Central memory CD4-positive, alpha-beta T cell (primary cell): Measurements from ENCODE around the gene DUSP9.
"Not testable (repeated sequence)": the region's sequence is repeated elsewhere in the genome, so short reads cannot be mapped to it uniquely, and the experiment has no call there.

Source experiments
- DNase-seq: peaks from one replicate; pipeline ENCODE4 v3.0.0; 2022
- total RNA-seq, 3 experiments: gene quantifications; one replicate each; lab custom pipeline; 2026; lab: John Stamatoyannopoulos, UW

Gene DUSP9, protein sequence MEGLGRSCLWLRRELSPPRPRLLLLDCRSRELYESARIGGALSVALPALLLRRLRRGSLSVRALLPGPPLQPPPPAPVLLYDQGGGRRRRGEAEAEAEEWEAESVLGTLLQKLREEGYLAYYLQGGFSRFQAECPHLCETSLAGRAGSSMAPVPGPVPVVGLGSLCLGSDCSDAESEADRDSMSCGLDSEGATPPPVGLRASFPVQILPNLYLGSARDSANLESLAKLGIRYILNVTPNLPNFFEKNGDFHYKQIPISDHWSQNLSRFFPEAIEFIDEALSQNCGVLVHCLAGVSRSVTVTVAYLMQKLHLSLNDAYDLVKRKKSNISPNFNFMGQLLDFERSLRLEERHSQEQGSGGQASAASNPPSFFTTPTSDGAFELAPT
- 0 to 0.49 (median 0) reads per million in 3 experiments for total RNA-seq

- no peak for DNase-seq
Observed at GRCh38 chrX:153646620-153647373, at the start of gene DUSP9. TSS of gene DUSP9 (plus strand) at chrX:153647203. CDS start at chrX:153647954, 751 bp downstream.

DNA sequence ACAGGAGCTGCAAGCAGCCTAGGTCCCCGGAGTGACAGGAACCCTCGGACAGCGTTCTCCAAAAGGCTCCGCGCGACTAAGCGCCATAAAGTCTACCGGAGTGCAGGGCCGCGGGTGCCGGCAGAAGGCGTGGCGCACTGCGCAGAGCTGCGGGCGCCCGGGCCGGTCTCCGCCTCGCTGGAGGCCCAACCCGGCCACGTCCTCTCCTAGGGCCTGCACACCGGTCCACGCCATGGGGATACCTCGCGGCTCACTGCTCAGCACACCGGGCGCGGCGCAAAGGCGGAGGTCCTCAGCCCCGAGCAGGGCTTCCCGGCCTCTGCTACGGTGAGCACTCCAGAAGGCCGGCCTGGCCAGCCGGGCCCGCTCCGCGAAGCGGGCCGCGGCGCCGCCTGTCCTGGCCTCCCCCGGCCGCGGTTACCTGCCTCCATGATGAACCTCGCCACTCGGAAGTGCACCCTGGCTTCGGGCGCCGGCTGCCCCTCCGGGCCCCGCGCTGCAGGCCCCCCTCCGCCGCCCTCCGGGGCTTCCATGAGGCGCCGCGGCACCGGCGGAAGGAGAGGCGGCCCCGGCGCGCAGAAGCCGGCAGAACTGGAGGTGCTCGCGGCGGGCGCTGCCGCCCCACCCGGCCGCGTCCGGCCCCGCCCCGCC lies 48.3 kb upstream of the DUSP9 start, which contains the start of gene CCNQ:
Gene CCNQ, minus strand, starts transcription at position 599 of the 651 bp plus-strand sequence. Its CDS starts 66 bp downstream, at position 533.
- DNase-seq, result peak; percentile 30

DNA sequence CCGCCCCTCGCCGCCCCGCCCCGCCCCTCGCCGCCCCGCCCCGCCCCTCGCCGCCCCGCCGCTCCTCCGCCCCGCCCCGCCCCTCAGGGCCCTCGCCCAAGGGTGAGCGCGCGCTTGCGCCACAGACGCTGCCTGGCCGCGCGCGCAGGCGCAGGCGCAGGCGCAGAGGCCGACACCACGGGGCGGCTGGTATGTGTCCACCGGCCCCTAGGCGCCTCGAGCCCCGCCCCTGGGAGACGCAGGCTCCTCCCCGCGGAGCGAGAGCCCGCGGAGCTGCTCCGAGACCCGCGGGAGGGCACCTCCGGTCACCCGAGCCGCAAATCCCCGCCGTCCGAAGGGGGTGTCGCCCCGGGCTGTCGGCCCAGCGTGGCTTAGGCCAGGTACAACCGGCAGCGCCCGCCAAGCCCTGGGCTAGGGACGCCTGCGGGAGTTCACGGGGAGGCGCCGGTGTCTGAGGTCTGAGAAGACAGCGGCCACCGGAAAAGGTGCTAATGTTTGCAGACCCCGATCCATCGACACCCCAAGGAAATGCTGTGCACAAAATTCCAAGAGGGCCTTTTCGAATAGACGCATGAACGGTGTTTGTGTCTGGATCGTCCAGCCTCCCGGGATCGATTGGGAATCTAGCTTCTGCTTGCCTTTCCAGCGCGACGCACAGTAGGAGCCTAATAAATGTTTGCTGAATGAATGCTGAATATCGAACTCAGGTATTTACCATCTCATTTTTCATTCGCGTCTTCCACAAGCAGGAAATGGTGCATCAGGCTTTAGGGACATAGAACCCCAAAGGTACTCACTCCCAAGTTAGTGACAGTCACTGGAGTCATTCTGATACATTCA lies 47.6 kb upstream of the DUSP9 start:
- DNase-seq, result peak; percentile 85

DNA sequence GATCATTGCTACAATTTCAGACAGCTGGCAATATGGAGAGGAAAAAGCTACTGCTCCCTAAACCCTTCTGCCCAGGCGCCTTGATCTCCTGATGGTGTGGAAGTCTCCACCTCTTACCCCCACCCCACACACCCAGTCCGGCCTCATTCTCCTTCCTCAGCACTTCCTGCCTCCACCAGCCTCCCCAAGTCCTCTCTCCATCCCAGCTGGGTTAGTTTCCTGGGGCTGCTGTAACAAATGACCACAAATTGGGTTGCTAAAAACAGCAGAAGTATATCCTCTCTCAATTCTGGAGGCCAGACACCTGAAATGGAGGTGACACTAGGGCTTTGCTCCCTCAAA lies 47.0 kb upstream of the DUSP9 start:
- DNase-seq, result no peak

GRCh38 chrX:153600921-153601320 lies 46.1 kb upstream of the DUSP9 start:
- DNase-seq, result no peak

DNA sequence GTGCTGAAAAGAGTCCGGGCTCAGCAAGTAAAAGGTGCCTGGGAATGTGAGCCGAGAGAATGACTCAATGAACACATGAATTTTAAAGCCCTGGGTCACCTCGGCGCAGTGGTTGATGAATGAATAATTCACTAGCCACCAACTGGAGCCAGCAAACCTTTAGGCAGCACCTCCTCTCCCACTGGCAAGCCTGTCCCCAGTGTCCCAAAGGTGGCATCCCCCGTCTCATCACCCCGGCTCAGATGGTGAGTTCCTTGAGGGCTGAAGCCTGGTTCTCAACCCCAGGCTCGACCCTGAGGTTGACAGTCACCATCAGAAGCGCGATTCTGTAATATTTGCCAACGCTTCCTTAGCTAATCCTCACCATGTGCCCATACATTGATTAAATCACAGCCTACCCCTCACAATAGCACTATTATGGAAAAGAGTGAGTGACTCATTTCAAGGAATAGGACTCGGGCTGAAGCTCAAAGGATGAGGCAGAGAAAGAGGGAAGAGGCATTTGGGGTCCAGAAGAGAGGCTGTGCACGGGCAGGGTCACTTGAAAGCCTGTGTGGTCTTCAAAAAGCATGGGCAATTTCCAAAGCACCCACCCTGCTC lies 45.4 kb upstream of the DUSP9 start:
- DNase-seq, result no peak

DNA sequence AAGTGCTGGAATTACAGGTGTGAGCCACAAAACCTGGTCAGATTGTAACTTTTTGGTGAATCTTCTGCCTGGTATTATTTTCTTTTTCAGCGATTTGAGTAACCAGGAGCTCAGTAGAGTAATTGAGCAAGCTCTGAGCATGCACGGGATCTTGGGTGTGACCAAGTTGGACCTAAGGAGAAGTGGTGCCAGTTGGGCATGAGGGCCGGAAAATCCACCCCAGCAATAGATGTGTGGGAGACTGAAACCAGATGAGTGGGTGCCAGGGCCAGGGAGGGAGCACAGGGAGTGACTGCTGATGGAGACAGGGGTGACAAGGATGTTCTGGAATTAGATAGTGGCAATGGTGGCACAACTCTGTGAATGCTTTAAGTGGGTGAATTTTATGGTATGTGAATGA lies 44.4 kb upstream of the DUSP9 start:
- DNase-seq, result no peak

DNA sequence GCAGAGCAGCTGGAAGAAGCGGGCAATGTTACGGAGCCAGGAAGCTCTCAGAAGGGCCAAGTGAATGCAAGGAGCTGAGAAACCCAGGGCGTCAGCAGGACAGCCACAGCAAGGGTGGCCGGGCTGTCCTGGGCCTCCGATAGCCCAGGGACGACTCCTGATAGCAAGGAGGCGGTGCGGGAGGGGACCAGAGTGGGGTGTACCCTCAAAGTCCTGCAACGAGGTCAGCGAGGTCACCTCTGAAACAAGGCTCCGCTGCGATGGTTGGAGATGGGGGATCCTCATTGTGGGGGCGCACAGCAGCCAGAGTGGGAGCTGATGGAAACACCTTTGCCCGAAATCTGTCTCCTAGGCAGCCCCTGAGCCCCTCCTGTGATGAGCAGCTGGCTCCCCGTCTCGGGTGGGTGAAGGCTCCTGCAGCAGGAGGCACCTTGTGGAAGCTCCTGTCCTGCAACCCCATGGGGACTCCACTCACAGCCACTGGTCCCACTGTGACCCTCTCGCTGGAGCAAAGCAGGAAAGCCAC lies 43.8 kb upstream of the DUSP9 start:
- DNase-seq, result no peak

DNA sequence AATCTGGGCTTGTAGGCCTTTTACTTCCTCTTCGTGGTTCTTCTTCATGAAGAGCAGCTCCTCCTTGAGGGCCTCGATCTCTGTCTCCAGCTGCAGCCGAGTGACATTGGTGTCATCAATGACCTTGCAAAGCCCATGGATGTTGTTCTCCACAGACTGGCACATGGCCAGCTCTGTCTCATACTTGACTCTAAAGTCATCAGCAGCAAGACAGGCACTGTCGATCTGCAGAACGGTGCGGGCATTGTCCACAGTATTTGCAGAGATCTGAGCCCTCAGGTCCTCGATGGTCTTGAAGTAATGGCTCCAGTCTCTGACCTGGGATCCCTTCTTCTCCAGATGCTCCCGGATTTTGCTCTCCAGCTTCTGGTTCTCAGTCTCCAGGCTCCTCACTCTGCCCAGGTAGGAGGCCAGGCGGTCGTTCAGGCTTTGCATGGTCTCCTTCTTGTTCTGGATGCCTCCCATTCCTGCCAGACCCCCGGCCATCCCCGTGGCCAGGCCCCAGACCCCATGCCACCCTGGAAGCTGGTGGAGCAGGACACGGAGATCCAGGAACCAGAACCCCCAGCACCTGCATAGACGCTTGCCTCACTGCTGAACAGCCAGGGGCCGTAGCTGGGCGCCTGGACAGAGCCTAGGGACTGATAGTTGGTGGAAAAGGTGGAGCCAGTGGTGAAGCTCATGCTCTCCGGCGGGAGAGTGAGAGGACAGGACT lies 42.2 kb upstream of the DUSP9 start:
- not testable (repeated sequence) for DNase-seq

- no peak for DNase-seq
Observed at GRCh38 chrX:153606503-153606902, 40.5 kb upstream of the DUSP9 start.

DNA sequence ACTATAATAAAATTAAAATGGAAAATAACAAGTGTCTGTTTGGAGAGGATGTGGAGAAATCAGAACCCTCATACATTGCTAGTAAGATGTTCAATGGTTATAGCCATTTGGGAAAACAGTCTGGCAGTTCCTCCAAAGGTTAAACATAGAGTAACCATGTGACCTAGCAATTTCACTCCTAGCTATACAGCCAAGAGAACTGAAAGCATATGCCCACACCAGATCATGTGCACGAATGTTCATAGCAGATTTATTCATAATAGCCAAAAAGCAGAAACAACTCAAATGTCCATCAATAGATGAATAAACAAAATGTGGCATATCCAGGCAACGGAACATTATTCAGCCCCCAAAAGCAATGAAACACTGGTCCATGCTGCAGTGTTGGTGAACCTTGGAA lies 38.6 kb upstream of the DUSP9 start:
- DNase-seq, result no peak

GRCh38 chrX:153608806-153609205 lies 38.2 kb upstream of the DUSP9 start:
- no peak for DNase-seq

DNA sequence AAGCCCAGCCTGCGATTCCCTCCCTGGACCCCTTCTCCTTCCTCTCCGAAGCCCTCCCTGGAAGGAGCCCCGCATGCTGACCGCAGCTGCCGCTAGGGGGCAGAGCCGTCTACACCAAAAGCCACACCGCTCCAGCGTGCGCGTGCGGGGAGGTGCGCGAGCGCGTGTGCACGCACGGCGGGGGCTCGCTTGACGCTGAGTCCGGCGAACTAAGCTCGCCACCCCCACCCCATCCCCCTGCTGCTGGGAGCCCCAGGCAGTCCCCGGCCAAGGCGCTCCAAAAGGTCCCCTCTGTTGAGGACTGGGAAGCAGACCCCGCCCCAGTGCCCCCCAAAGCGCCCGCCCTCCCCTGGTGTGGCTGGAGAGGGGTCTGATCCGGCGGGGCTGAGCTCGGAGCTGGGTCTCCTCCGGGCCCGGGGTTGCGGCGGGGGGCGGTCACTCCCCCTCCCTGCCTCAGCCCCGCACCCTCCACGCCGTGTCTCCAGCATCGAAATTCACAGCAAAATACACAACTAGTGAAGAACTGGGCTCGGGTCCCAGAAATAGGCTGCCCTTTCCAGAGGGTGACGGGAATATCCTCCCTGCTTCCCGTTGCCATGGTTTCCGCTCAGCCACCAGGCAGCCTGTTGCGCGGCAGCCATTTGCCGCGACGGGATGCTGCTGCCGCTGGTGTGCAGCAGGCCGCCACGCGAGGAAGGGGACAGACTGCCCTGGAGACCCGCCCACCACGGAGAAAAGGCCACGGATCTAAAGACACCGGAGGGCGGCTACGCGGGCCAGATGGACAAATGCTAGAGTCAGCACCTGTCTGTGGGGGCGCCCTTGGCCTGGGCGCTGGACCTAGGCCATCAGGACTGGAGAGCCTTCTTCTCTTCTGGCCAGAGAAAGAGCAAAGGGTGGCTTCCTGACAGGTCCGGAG lies 36.8 kb upstream of the DUSP9 start:
- peak; percentile 65 for DNase-seq

DNA sequence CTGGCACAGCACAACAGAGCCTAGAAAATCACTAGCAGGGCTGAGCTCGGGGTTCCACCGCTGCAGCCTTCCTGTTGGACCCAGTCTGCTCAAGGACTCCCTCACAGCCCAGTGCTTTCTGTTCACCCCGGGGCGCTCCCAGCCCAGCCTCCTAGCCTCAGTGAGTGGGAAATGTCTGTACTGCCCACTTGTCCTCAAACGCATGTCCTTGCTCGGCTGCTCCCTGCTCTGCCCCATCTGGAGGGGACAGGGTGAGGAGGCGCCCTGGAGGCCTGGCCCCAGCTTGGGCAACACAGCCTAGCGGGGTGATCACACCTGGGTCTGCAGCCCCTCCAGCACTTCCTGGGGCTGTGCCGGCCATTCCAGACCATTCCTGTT lies 36.2 kb upstream of the DUSP9 start:
- DNase-seq, result no peak

DNA sequence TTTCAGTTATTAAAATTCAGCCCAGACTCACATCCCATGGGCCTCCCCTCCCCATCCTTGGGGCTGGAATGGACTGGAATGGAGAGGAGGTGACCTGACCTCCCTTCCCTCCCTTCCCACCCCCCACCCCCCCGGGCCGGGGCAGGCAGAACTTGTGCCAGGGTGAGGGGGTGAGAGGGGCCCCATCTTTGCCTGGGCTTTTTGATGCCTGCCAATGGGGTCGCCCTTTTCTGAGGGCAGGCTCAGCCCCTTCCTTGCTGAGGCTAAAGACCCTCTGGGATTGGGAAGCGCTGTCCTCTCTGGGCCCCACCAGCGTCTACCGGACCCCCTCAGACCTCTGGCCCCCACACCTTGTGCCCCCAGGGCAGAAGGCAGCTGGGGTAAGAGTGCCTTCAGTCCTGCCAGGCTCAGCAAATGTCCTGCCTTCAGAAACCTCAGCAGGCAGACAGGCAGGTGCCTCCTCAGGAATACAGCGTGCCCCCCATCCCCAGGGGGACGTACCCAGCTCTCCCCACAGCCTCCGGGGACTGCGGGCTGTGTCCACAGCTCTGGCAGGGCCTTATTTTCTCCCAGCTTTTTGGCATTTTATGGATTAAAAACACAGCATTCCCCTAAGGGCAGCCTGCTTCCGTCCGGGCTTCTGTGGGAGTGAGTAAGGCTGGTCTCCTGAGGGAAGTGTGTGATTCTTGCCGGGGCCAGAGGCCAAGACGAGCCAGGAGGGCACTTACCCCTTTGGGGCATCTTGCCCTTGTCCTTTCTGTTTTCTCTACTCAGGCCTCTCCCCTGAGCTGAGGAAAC lies 35.5 kb upstream of the DUSP9 start:
- DNase-seq, result no peak

GRCh38 chrX:153612413-153612812 lies 34.6 kb upstream of the DUSP9 start:
- no peak for DNase-seq

- peak; percentile 11 for DNase-seq
Observed at GRCh38 chrX:153614818-153615217, 32.2 kb upstream of the DUSP9 start.

GRCh38 chrX:153620576-153620975 lies 26.4 kb upstream of the DUSP9 start:
- no peak for DNase-seq

DNA sequence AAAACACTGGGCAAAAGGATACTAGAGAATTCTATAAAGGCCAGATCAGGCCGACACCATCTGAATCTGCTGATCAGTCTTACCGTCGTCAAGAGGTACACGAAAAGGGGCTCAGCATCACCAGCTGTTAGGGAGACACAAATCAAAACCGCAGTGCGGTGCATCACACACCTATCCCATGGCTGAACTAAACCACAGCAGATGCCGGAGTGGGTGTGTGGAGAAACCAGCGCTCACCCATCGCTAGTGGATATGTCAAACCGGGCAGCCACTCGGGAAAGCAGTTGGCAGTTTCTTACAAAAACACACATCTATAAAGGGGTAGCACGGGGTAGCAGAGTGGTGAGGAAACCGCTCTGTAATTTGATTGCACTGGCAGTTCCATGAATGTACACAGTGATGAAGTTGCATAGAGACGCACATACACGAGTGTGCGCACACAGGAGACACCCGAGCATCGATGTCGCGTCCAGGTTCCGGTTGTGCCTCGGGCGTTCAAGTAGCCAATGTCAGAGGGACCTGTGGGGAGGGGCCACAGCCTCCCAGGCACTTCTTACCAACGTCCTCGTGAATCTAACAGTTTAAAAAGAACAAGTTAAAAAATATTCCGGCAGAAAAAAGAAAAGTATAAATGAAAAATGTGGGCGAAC lies 24.9 kb upstream of the DUSP9 start:
- no peak for DNase-seq
